ENCODE data around the gene NRM. TPM values are rescaled to one million over a fixed set of nuclear protein-coding genes. Genes with fewer than 3 reads are reported as not detected.
A peak's percentile ranks its signal among the peaks of the same experiment; 100 is the strongest.

The NRM gene
- total and polyA plus RNA-seq, 2 of the 13 experiments (the other 11 are each of a cell fraction or from before 2014, with no cell fraction given): 12.5 to 16.0 TPM

DNA sequence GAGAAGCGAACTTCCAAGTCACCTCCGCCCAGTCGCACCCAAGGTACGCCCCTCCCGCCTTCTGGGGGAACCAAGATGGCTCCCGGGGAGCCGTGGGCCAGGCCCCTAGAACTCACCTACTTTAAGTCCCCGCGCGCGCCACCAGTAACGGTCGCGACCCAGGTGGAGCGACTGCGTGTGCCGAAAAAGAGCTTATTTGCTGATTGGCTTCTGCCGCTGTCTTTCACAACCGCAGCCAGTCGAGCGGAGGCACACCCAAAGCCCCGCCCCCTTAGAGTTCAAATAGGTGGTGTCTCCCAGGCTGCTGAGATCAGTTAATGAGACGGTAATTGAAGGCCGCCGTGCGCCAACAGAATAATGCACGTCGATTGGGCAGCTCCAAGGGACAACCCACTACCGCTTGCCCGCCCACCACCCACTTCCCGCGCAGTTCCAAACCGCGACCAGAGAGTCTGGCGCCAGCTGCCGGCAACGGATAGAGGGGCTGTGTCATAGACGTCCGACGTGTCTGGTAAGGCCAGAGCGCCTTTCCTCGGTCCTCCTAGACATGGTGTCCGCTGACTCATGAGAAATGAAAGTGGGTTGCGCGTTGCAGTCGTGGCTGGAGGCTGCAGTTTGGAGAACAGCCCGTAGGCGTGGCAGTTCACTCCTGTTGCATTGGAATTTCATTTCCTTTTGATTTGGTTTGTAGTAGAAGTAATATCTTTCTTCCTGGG, 26.5 kb upstream of the NRM start, which contains the start of gene MDC1 (continued):
- TF ChIP-seq, protein P1, sequence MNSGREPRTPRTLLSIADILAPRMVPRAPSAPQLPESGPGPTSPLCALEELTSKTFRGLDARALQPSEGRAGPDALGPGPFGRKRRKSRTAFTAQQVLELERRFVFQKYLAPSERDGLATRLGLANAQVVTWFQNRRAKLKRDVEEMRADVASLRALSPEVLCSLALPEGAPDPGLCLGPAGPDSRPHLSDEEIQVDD (CRISPR knock-in tag; IDR thresholded peaks at IDR 0.05; ENCODE audit: borderline replicate concordance): 0 out of 2 replicates have a peak, but pooled peaks have one; percentile 22
- TF ChIP-seq SP140L (CRISPR knock-in tag; IDR thresholded peaks at IDR 0.05; ENCODE audit: borderline replicate concordance): peak; percentile 87; the same call in 1 of the 2 replicates
- 0 out of 2 replicates have a peak, but pooled peaks have one; percentile 78 for TF ChIP-seq CC2D1A (CRISPR knock-in tag; IDR thresholded peaks at IDR 0.05)
- TF ChIP-seq ZNF652 (CRISPR knock-in tag; IDR thresholded peaks at IDR 0.05; ENCODE audit: borderline replicate concordance, low read depth): 0 out of 2 replicates have a peak, but pooled peaks have one; percentile 43
- no peak; the same call in 1 of the 2 replicates for TF ChIP-seq ZNF569 (CRISPR knock-in tag; IDR thresholded peaks at IDR 0.05; ENCODE audit: borderline replicate concordance)
- TF ChIP-seq, protein P2, sequence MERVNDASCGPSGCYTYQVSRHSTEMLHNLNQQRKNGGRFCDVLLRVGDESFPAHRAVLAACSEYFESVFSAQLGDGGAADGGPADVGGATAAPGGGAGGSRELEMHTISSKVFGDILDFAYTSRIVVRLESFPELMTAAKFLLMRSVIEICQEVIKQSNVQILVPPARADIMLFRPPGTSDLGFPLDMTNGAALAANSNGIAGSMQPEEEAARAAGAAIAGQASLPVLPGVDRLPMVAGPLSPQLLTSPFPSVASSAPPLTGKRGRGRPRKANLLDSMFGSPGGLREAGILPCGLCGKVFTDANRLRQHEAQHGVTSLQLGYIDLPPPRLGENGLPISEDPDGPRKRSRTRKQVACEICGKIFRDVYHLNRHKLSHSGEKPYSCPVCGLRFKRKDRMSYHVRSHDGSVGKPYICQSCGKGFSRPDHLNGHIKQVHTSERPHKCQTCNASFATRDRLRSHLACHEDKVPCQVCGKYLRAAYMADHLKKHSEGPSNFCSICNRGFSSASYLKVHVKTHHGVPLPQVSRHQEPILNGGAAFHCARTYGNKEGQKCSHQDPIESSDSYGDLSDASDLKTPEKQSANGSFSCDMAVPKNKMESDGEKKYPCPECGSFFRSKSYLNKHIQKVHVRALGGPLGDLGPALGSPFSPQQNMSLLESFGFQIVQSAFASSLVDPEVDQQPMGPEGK (CRISPR knock-in tag; IDR thresholded peaks at IDR 0.05): peak; percentile 68
- peak; percentile 93; the same call in 1 of the 2 replicates for TF ChIP-seq ZNF782 (CRISPR knock-in tag; IDR thresholded peaks at IDR 0.05; ENCODE audit: borderline replicate concordance)
- peak; percentile 68 for TF ChIP-seq ZNF124 (CRISPR knock-in tag; IDR thresholded peaks at IDR 0.05)
- peak; percentile 100 for TF ChIP-seq PHF5A (CRISPR knock-in tag; IDR thresholded peaks at IDR 0.05; ENCODE audit: low read depth, unreplicated experiment)
- no peak for TF ChIP-seq GATA4 (IDR thresholded peaks at IDR 0.05; ENCODE audit: borderline replicate concordance, low read depth)
- peak; percentile 90 for TF ChIP-seq NR2C2 (CRISPR knock-in tag; IDR thresholded peaks at IDR 0.05; ENCODE audit: borderline replicate concordance)
- TF ChIP-seq MIER3 (CRISPR knock-in tag; IDR thresholded peaks at IDR 0.05; ENCODE audit: borderline replicate concordance): peak; percentile 99
- peak; percentile 80 for TF ChIP-seq ZNF335 (CRISPR knock-in tag; IDR thresholded peaks at IDR 0.05)
- peak; percentile 67 for TF ChIP-seq ZEB1 (IDR thresholded peaks at IDR 0.05; ENCODE audit: insufficient replicate concordance, low read depth)
- no peak for TF ChIP-seq ZNF558 (CRISPR knock-in tag; IDR thresholded peaks at IDR 0.05; ENCODE audit: borderline replicate concordance)
- TF ChIP-seq ZNF607 (CRISPR knock-in tag; IDR thresholded peaks at IDR 0.05; ENCODE audit: borderline replicate concordance): peak; percentile 78; the same call in 1 of the 2 replicates
- 0 out of 2 replicates have a peak, but pooled peaks have one; percentile 20 for TF ChIP-seq ZNF256 (CRISPR knock-in tag; conservative IDR thresholded peaks at IDR 0.05)
- peak; percentile 30; the same call in 1 of the 2 replicates for TF ChIP-seq ZNF768 (CRISPR knock-in tag; IDR thresholded peaks at IDR 0.05)
- peak; percentile 92 for TF ChIP-seq ASH2L (IDR thresholded peaks at IDR 0.05; ENCODE audit: insufficient read length, low read depth, low read length)
- no peak for TF ChIP-seq ZNF678 (CRISPR knock-in tag; IDR thresholded peaks at IDR 0.05)
- TF ChIP-seq HDAC6 (IDR thresholded peaks at IDR 0.05; ENCODE audit: low read depth, low read length): no peak
- peak; percentile 90 for TF ChIP-seq ATF1 (CRISPR knock-in tag; IDR thresholded peaks at IDR 0.05)
- TF ChIP-seq MLLT10 (CRISPR knock-in tag; IDR thresholded peaks at IDR 0.05): no peak
- TF ChIP-seq TBP (CRISPR knock-in tag; IDR thresholded peaks at IDR 0.05): peak; percentile 65; the same call in 1 of the 2 replicates
- TF ChIP-seq ZNF20 (CRISPR knock-in tag; IDR thresholded peaks at IDR 0.05): 0 out of 2 replicates have a peak, but pooled peaks have one; percentile 22
- peak; percentile 55 for TF ChIP-seq BHLHE40 (IDR thresholded peaks at IDR 0.05; ENCODE audit: low read length)
- TF ChIP-seq ZNF619 (CRISPR knock-in tag; IDR thresholded peaks at IDR 0.05): peak; percentile 88; the same call in 1 of the 2 replicates
- no peak for TF ChIP-seq IKZF1 (IDR thresholded peaks at IDR 0.05)

All from HepG2 (cell line).